Heart right ventricle (tissue), 16 donors: Measurements from ENCODE around the gene EIF1AD. TPM values are rescaled to one million over a fixed set of nuclear protein-coding genes. Genes with fewer than 3 reads are reported as not detected.

Source experiments
- ATAC-seq, 8 donors: fragments of 200-7000 bp; cut with Tn5 transposase; one replicate each; pipeline ENCODE4 v1.9.1; 2020; ENCODE audit warnings: mild to moderate bottlenecking in 8 of 8, moderate library complexity in 8 of 8, moderate number of reproducible peaks in 1 of 8
- DNase-seq, 2 donors: peaks; one replicate each; pipeline ENCODE4 v3.0.0-alpha.2; 2020
- H3K27ac ChIP-seq, 10 donors: fragments of 200-600 bp; sonication (generic) in 2 of 10; one replicate each; pipeline versions ENCODE4 v1.5.0 to v1.8.0; 2020 to 2022; ENCODE audit warnings: mild to moderate bottlenecking in 3 of 10
- H3K27me3 ChIP-seq, 7 donors: fragments of 200-600 bp; one replicate each; pipeline ENCODE4 v1.8.0; 2021 to 2022; ENCODE audit warnings: mild to moderate bottlenecking in 2 of 7
- H3K36me3 ChIP-seq, 9 donors: fragments of 200-600 bp; sonication (generic) in 1 of 9; one replicate each; pipeline versions ENCODE4 v1.5.0 to v1.8.0; 2020 to 2022; ENCODE audit warnings: mild to moderate bottlenecking in 2 of 9
- H3K4me1 ChIP-seq, 9 donors: fragments of 200-600 bp; sonication (generic) in 1 of 9; one replicate each; pipeline versions ENCODE4 v1.5.0 to v1.8.0; 2020 to 2022; ENCODE audit warnings: mild to moderate bottlenecking in 4 of 9
- H3K4me3 ChIP-seq, 10 donors: fragments of 200-600 bp; sonication (generic) in 2 of 10; one replicate each; pipeline versions ENCODE4 v1.5.0 to v1.8.0; 2020 to 2022; ENCODE audit warnings: mild to moderate bottlenecking in 7 of 10, moderate library complexity in 2 of 10
- H3K9me3 ChIP-seq, 11 donors: fragments of 200-600 bp in 10 of 11; sonication (generic) in 2 of 11; one replicate each; pipeline versions ENCODE4 v1.5.0 to v1.8.0; 2013 to 2022; ENCODE audit warnings: mild to moderate bottlenecking in 2 of 11, control low read depth in 1 of 11, moderate library complexity in 1 of 11
- CTCF ChIP-seq, 9 donors: fragments of 200-600 bp; sonication (generic) in 2 of 9; IDR thresholded peaks; one replicate each; pipeline versions ENCODE4 v1.5.0 to v1.8.0; 2021 to 2022; ENCODE audit warnings: antibody characterized with exemption in 9 of 9, mild to moderate bottlenecking in 5 of 9, moderate library complexity in 1 of 9
- WGBS, 2 donors: extraction: QIAGEN DNeasy Blood & Tissue Kit; methylation state at CpG; one replicate each; pipeline ENCODE4 v1.1.7; 2013; ENCODE audit warnings: inconsistent platforms in 1 of 2; 5-methylcytosine and 5-hydroxymethylcytosine counted together
- intact Hi-C, 10 donors: fragments of 100-400 bp; cut with DNase I; formaldehyde crosslinking; loops; one replicate each; pipeline versions ENCODE4 v1.11.1 to v1.14.2; 2022
- polyA plus RNA-seq, 2 donors: library from polyadenylated mRNA; stranded (reverse); fragments of 200-250 nt; gene quantifications; one replicate each; pipeline ENCODE4 v1.2.3, GENCODE V29; 2013
- total RNA-seq, 10 donors: library from RNA; stranded (reverse); fragmentation: NEBNext Ultra II Directional in 3 of 10; extraction: Animal tissue kit (Norgen Biotek cat#: 25700) in 3 of 10; gene quantifications; one replicate each; pipeline versions ENCODE4 v1.2.1 to v1.2.4, GENCODE V29; 2021 to 2023
- donor health status: Arrhythmogenic right ventricular cardiomyopathy.
- donor health status: ischemic (EF 13 %, LVEDD 7.1; RV severe dilation, severe dysfunction).
- donor health status: healthy with polysubstance abuse.
- donor health status: DM: no; HTN: yes; CAD: no.
- donor health status: DM: no; HTN: no; CAD: no.
- donor health status: ischemic (EF 25% LVEDD 6.9; RV normal size, moderate dysfunction).
- donor health status: ischemic (EF 25% LVEDD 5.7; RV mildly dilated, moderate dysfunction).
- donor health status: healthy.
- donor health status: DM: yes; HTN: yes; CAD: no.
- donor health status: Ischemic cardiomyopathy.
- donor health status: ischemic (EF 35%, LVEDD 5.7; RV mildly dilated, moderate dysfunction).
- donor health status: nonischemic (EF 11% LVEDD 7.7; RV severe dilation, severe dysfunction).
- donor health status: DM: yes; HTN: yes; CAD: no.
- donor health status: PGD.
- donor health status: ischemic (EF 29% LVEDD 5.4; RV normal size, mild dysfunction).
- donor health status: nonischemic (EF 23%, LVEDD 6.1; RV moderate dilation, normal function).

EIF1AD gene
- total and polyA plus RNA-seq, 12 donors = 15.1 to 30.0 (median 19.7) TPM

DNA sequence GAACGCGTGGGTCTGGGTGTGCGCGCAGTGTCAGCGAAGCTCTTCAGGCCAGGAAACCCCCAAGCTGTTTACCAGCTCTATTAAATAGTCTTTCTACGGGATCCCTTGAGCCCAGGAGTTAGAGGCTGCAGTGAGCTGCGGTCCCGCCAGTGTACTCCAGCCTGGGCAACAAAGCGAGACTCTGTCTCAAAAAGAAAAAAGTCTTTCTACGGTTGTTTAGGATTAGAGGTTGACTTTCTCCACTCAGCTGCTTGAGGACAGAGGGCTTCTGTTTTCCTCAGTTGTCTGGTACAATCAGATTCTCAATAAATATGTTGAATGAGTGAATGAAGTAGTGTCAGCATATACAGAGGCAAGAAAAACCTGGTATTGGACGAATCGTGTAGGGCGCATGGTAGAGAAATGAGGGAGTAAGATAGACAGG lies 39.8 kb downstream of the EIF1AD start:
- Histone ChIP-seq H3K4me1 (peaks cover 6 to 34% (median 27%) of the 10 kb centered on the region in 9 donors), H3K27me3 (no peaks in the 10 kb centered on the region), H3K4me3 (peak overlapping the region; percentile 80 to 100 (median 92)), H3K9me3 (no peaks in the 10 kb centered on the region), H3K36me3 (peaks cover 4 to 40% (median 31%) of the 10 kb centered on the region in 9 donors), H3K27ac (peak overlapping the region in 9 of 10 donors; percentile 86 to 98 (median 93))
- ATAC-seq (no peak), DNase-seq (no peak)
- 4 to 8% methylated on average over 8 to 13 of the region's 13 CpGs for WGBS, 2 donors
- intact Hi-C loops = loop anchor here in 7 of 10 donors (5.0 kb wide), 5 partner anchors 35 to 75 kb away; partner anchors contain the start of genes FIBP (in 6 of the 7), BANF1 (in 3 of the 7), EIF1AD (in 3 of the 7) and C11orf68 (in 2 of the 7)
- no peak for TF ChIP-seq CTCF (IDR thresholded peaks at IDR 0.05)

DNA sequence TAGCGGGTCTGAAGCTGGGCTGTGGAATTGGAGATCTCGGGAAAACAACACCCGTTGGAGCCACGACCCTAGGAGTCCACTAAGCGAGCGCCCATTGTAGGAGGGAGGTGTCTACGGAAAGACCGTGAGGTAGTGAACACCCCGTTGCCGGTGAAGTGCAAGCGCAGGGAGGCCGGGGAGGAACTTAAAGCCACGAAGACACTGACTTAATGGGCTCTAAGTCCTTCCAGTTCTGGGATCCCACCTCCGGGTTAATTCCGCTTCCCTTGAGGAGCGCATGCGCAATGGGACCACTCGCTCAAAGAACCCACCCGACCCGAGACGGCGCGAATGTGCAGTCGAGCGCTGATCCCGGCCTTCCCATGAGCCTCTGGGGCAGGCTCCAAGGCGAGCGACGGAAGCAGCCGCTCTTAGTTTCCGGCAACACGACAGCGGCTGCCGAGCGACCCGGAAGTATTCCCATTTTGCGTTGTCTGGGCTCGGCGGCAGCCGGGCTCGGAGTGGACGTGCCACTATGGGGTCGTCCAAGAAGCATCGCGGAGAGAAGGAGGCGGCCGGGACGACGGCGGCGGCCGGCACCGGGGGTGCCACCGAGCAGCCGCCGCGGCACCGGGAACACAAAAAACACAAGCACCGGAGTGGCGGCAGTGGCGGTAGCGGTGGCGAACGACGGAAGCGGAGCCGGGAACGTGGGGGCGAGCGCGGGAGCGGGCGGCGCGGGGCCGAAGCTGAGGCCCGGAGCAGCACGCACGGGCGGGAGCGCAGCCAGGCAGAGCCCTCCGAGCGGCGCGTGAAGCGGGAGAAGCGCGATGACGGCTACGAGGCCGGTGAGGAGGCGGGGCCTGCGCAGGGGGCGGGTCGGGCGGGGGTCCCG lies 40.5 kb downstream of the EIF1AD start, which contains the start of gene SART1:
Gene SART1, plus strand, starts transcription at position 468 of the 874 bp plus-strand sequence. Its CDS starts 47 bp downstream, at position 515.
- Histone ChIP-seq H3K9me3 (no peaks in the 10 kb centered on the region), H3K36me3 (peaks cover 4 to 33% (median 24%) of the 10 kb centered on the region in 9 donors), H3K27me3 (no peaks in the 10 kb centered on the region), H3K4me1 (peaks cover 6 to 34% (median 27%) of the 10 kb centered on the region in 9 donors), H3K27ac (peak within 1 kb of the TSS; percentile 74 to 98 (median 92)), H3K4me3 (peak within 1 kb of the TSS; percentile 80 to 100 (median 92))
- WGBS, 2 donors = 0% methylated on average over 76 to 97 of the region's 97 CpGs
- ATAC-seq = peak; percentile 97 to 99 (median 99)
- peak; percentile 97 to 99 for DNase-seq
- intact Hi-C loops = loop anchor here in 7 of 10 donors (1.0 to 5.0 kb wide), 7 partner anchors 36 to 74 kb away; partner anchors contain the start of genes FIBP (in 6 of the 7), C11orf68 (in 5 of the 7), DRAP1 (in 5 of the 7) and BANF1 (in 3 of the 7)
- TF ChIP-seq CTCF (IDR thresholded peaks at IDR 0.05) = peak in 1 of 9 donors; percentile 10

GRCh38 chr11:65960824-65961266 lies 41.1 kb downstream of the EIF1AD start:
- H3K36me3 ChIP-seq = peaks cover 0 to 27% (median 18%) of the 10 kb centered on the region in 9 donors
- WGBS, 2 donors = 56% methylated on average over 16 of the region's 16 CpGs
- H3K4me3 ChIP-seq = peak overlapping the region; percentile 80 to 100 (median 92)
- peaks cover 6 to 34% (median 27%) of the 10 kb centered on the region in 9 donors for H3K4me1 ChIP-seq
- intact Hi-C loops = loop anchor here in 7 of 10 donors (1.0 to 5.0 kb wide), 7 partner anchors 36 to 74 kb away; partner anchors contain the start of genes FIBP (in 6 of the 7), C11orf68 (in 5 of the 7), DRAP1 (in 5 of the 7) and BANF1 (in 3 of the 7)
- no peak for TF ChIP-seq CTCF (IDR thresholded peaks at IDR 0.05)
- ATAC-seq (peak in 4 of 8 donors; percentile 1 to 26 (median 6)), DNase-seq (no peak)
- H3K27ac ChIP-seq = peak overlapping the region; percentile 74 to 98 (median 92)
- peaks cover 0 to 1% (median 0%) of the 10 kb centered on the region in 7 donors for H3K27me3 ChIP-seq
- no peaks in the 10 kb centered on the region for H3K9me3 ChIP-seq
